NCI-H748 (cell line): ENCODE measurements around the gene FAM114A1.

Experiments used
- DNase-seq: peaks from one replicate; lab custom pipeline; 2025; ENCODE audit not compliant: unreplicated experiment; lab: John Stamatoyannopoulos, UW

FAM114A1 gene

DNA sequence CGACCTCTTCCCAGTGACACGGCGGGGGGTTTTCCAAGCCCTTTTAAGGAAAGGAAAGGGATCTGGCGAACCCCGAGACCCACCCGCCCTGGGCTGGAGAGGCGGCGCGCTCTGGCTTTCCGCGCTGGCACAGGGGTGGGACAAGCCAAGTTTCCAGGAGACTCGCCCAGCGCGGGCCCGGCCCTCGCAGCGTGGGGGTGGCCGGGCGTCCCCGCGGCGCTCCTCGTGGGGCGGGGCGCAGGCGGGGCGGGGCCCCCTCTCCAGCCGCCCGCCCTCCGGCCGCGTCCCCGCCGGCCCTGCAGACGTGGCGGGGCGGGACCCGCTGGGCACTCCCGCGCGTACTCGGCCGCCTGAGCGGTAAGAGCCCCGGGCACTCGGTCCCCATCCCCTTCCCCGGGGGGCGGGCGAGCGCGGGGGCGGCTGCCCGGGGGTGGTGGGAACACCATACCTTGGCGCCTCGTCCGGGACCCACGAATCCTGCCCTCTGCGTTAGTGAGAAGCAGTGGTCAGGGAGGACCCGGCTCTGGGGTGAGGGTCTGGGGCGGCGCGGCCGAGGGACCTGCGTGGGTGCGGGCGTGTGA lies at the start of gene FAM114A1:
Gene FAM114A1, plus strand, starts transcription at position 329 of the 581 bp plus-strand sequence. CDS start 10,273 bp downstream, outside the sequence.
- peak; percentile 68 for DNase-seq

DNA sequence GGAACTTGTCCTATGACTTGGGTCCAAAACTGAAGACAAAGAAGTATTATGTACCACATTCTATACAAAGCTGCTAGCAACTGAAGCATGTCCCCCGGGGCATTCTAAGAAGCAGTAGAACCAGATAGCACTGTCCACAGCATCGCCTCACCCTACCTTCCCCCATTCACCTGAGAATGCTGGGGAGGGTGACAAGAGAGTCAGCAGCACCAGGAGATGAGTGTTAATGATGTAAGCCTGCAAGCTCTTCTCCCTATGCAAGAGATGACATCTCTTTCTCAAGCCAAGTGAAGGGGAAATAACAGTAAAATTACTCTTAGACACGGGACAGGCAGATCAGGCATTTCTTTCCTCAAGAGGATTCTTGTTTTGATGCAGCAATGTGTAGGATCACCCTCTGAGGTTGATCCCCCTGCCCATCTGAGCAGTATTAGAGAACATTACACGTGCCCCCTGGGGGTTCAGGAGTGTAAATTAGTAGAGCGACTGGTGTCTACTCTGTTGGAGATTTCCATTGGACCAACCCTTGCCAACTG lies 49.1 kb upstream of the FAM114A1 start:
- no peak for DNase-seq

DNA sequence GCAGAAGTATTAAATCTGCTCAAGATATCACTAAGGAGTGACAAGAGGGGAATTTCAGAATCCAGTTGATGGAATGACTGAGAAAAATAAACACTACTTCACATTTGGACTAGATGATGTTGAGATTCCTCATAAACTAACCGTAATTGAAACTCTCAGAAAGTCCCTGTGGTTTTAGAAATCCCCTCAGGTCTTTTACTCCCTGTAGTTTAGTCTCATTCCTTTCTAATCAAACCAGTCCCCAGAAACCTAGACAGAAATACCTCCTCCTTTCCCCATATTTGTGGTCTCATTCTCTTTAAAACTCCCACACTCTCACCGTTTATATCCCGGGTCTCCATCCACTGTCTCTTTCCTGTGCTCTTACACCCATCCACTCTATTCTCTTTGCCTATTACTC lies 48.0 kb upstream of the FAM114A1 start:
- no peak for DNase-seq

DNA sequence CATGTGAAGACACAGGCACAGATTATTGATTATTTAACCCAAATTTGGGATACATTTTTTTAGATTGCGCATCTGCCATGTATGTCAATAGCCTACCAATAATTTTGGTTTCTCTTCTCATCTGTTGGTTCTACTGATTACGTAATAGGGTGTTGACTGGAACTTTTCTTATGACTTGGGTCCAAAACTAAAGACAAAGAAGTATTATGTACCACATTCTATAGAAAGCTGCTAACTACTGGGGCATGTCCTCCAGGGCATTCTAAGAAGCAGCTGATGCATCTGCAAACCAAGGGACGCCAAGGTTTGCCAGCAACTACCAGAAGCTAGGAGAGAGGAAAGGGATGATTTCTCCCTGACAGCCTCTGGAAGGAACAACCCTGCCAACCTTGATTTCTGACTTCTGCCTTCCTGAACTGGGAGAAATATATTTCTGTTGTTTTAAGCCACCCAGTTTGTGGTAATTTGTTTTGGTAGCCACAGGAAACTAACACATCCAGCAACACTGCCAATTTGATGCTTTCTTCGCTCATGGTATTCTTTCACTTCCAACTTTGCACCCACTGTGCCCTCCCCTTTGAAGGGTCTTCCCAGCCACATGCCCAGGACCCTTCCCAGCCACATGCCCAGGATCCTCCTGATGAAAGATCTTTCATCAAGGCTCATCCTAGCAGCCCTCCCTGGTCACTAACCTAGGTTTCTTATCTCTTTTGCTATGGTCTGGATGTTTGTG lies 47.1 kb upstream of the FAM114A1 start:
- DNase-seq: no peak

DNA sequence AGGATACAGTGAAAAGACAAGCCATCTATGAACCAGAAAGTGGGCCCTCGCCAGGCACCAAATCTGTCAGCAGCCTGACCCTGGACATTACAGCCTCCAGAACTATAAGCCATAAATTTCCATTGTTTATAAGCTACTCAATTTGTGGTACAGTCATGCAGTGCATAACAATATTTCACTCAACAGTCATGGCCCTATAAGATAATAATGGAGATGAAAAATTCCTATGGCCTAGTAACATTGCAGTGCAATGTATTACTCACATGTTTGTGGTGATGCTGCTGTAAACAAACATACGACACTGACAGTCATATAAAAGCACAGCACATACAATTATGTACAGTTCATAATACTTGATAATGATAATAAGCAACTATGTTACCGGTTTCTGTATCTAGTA lies 45.9 kb upstream of the FAM114A1 start:
- DNase-seq: no peak

DNA sequence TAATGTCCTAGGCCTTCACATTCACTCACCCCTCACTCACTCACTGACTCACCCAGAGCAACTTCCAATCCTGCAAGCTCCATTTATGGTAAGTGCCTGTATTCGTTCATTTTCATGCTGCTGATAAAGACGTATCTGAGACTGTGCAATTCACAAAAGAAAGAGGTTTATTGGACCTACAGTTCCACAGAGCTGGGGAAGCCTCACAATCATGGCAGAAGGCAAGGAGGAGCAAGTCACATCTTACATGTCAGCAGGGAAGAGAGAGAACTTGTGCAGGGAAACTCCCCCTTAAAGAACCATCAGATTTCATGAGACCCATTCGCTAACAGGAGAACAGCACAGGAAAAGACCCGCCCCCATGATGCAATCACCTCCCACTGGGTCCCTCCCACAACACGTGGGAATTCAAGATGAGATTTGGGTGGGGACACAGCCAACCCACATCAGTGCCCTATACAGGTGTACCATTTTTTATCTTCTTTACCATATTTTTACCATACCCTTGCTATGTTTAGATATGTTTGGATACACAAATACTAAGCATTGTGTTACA lies 44.8 kb upstream of the FAM114A1 start:
- no peak for DNase-seq

DNA sequence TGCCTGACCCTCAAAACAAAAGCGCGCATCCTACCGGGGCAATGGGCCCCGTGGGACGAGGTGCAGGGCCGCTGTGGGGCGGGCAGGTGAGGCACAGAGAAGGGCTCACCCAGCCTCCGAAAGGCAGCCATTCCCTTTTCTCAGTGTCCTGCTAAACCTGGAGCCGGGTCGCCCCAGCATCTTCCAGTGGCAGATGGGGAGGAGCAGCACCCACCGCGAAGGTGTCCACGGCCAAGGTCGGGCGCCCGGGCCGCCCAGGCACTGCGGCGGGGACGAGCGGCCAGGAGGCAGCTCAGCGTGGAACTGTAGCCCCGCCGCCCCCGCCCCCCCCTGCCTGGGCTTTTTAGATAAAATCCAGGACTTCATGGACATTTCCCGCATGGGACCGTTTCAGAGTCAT lies 43.8 kb upstream of the FAM114A1 start:
- no peak for DNase-seq

DNA sequence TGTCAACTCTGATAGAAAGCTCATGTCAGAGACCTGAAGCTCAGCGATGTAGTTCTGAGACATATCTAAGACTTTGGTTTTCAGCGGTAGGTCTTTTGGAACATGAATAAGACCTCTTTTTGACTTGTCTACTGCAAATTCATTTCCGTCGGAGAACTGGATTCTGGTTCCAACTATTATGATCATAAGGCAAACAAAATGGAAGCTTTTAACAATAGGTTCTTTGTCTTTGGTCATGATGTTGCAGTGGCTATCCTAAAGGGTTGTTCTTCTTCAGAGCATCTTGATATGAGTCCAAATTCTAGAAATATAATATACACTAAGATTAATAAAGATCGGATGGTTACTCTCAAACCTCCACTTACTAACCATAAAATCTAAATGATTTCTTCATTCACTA lies 38.4 kb upstream of the FAM114A1 start:
- DNase-seq: no peak

DNA sequence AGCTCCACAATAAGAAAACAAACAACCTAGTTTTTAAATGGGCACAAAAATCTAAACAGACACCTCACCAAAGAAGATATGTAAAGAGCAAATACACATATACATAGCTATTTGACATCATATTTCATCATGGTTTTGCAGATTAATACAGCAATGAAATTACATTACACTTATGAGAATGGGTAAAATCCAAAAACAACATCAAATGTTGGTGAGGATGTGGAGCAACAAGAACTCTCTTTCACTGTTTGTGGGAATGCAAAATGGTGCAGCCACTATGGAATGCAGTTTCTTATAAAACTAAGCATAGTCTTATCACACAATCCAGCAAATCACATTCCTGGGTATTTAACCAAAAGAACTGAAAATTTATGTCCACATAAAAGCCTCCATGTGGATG lies 36.0 kb upstream of the FAM114A1 start:
- DNase-seq: no peak

DNA sequence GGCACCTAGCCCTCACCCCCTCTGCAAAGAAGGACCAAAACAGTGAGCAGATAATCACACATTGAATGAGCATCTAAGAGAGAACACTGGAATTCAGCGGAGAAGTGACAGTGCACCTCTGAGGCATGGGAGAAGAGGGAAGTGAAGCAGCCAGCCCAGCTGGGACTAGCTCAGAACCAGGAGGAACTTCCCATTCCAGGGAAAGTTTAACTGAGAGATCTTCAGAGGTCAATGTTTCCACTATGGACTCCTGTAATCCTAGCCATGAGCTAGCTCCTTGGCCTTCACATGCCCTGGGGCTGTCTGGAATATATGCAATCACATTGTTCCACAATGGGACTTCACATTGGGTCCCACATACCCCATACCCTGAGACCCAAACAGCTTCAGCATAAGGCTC lies 35.4 kb upstream of the FAM114A1 start:
- no peak for DNase-seq

DNA sequence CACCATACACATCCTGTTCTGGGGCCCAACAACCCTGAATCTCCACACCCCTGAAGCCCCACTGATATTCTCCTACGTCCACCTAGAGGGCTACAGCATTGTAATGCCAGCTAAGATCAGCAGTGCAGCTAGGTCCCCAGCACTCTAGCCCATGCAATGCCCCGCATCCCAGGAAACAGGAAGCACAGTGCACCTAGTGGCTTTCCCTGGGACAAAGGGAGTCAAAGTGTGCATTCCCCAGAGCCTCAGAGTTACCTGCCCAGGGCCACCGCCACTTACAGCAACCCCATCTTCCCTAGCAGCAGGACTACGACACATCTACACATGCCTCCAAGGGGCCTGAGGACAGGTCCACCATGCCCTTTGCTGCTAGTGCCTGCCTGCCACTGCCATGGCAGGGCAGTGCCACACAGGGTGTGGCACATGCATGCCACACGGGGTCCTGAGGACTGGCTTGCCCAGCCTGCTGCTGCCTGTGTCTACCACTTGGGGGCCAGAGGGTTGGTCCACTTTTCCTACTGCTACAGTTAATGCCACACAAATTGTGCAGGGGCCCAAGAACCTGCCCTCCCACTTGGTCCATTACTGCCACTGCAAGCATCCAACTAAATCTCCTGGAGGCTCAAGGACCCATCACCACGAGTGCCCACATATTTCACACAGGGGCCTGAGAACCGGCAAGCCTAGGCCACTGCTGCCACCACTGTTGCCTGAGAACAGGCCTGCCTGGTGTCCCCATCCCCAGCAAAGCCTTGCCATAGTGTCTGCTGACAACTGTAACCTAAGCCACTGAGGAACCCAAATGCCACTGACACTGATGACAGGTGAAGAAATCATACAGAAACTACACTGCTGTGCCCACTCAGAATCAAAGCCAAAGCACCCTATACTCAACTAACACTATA lies 34.7 kb upstream of the FAM114A1 start:
- no peak for DNase-seq

DNA sequence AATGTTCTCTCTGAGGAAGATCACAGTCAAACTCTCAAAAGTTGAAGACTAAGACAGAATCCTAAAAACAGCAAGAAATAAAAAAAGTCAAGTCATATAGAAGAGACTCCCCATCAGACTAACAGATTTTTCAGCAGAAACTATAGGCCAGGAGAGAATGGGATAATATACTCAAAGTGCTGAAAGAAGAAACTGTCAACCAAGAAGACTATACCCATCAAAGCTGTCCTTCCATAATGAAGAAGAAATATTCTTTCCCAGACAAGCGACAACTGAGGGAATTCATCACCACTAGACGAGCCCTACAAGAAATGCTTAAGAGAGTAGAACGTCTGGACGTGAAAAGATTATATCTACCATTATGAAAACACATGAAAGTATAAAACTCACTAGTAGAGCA lies 33.0 kb upstream of the FAM114A1 start:
- DNase-seq: no peak

DNA sequence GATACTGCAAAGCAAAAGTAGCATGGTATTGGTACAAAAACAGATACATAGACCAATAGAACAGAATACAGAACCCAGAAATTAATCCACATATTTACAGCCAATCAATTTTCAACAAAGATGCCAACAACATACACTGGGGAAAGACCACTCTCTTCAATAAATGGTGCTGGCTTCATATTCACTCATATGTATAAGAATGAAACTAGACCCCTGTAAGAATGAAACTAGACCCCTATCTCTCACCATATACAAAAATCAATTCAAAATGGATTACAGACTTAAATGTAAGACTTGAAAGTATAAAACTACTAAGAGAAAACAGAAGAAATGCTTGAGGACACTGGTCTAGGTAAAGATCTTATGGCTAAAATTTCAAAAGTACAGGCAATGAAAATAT lies 30.3 kb upstream of the FAM114A1 start:
- no peak for DNase-seq

DNA sequence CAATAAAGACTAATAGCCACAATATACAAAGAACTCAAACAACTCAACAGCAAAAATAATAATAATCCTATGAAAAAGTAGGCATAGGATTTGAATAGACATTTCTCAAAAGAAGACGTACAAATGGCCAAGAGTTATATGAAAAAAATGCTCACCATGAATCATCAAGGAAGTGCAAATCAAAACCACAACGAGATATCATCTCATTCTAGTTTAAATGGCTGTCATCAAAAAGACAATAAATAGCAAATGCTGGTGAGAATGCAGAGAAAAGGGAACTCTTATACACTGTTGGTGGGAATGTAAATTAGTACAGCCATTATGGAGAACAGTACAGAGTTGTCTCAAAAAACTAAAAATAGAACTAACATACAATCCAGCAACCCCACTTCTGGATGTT lies 29.8 kb upstream of the FAM114A1 start:
- DNase-seq: no peak

DNA sequence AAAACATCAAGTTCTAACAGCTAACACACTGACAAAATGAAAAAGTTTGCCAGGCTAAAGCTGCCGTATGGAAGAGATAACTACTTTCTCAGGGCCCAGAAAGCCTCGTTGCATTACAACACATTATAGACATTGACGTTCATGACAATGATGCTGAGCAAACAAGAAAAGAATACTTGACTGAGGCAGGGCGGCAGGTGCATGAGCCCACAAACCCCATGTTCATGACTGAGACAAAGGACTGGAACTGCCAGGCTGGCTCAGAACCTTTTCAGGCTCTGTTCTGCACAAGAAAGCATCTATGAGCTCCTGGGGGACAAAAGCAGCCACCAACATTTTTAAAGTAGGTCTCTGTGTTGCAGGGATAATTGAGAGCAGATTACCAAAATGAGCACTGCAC lies 24.6 kb upstream of the FAM114A1 start:
- peak; percentile 95 for DNase-seq

DNA sequence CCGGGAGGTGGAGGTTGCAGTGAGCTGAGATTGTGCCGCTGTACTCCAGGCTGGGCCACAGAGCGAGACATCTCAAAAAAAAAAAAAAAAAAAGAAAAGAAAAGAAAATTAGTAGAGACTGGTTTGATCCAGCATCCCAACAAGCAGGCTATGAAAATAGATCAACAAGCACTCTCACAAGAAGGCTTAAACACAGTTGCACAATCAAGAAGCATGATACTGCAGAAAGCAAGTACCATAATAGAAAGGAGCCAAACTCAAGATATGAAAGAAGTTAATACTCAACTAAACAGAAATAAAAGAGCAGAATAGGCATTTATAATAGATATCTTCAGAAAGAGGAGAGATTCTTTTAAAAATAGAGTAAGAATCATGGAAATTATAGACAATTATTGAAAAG lies 21.6 kb upstream of the FAM114A1 start:
- no peak for DNase-seq

DNA sequence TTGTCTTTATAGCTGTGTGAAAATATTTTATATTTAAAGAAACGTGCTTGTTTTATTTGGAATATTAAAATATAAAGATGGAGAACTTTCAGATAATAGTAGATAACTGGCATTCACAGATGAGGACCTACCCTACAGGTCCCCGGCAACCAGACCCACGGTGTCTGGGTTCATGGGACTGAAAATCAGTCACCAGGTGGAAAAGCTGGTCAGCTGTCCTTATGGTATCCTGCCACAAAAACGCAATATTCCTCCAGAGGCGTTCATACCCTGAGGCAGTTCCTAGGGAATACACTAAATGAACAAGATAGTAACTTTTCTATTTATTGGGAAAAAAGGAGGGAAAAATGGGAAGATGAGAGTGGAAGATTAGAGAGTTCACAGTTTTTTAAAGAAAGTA lies 12.1 kb upstream of the FAM114A1 start:
- no peak for DNase-seq

DNA sequence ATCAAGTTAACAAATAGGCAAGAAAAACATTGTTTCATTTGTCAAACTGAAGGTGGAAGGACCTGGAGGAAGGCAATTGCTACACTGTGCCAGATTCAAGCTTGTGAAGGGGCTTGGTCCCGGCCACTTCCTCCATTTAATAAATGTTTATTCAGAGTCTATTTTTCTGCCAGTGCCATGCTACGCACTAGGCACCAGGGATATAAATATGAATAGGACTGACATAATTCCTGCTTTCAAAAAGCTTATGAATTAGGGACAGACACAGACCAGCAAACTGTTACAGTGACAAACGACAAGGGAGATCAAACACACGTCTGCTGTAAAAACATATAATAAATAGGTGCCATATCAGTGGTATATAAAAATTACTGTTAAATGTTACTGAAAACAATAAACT lies 11.6 kb upstream of the FAM114A1 start:
- peak; percentile 37 for DNase-seq

DNA sequence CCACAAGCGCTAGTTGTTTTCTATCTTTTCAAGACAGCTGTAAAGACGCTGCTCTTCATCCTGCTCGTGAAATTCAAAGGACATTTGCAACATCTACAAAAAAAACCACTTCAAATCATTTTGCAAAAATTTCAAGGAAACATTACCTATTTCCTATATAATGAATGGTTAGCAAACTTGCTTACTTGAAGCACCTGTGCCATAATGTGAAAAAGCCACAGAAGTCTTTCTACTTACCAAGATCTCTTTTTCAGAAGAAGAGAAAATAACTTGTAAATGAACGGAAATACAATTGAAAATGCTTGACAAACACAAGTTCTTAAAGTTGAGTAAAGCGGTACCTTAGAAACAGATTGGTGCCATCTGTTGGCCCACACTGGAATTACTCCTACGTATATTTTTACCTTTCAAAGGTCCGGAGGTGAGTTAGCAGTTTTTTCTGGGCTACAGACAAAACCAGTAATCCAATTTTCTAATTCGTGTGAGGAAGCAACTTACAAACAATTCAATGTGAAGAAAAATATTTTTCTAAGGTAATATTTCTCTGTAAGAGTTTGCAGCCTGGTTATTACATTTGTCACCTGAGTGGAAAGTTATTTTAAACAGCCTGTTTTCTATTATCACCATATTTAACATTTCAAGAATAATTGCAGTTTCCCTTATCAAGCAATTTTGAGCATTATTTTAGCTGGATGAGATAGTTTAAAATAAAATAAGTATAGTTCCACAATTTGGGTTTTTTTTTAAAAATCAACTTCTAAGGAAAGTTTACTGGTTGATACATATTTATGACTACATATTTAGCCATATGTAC lies 10.9 kb upstream of the FAM114A1 start, which contains the start of gene TLR6:
Gene TLR6, minus strand, starts transcription at position 294 of the 814 bp plus-strand sequence. CDS start 27,344 bp downstream, outside the sequence.
- peak; percentile 64 for DNase-seq

DNA sequence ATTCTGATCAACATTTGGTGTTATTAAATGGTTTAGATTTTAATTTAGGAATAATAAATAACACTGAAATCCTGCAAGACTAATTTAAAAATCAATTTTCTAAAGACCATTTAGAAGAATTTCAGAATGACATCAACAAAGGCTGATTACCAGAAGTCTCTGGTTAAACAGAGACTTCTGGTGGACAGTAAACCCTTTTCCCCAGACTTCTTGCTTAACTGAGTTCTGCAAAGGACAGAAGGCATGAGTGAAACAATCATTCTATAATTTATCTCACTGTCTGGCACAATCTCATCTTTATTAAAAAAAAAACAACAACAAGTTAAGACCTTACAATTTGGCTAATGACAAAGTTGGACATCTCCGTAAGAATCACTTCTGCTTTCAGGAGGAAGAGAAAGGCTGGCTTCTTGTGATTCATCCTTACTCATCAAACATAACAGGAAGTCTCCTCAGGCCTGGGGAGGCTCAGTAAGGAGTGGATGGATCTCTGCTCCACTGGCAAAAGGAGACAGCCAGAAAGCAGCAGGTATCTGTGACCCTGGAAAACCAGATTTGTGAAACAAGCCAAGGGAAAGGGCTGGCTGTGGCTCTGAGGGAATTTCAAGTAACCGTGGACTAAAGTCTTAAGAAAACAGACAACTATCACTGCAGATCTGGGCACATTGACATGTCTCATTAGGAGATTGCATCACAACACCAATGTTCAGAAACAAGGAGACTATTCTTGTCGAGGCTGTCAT lies 10.1 kb upstream of the FAM114A1 start:
- DNase-seq: no peak
